ENCODE data around the gene APOBEC4. TPM values are rescaled to one million over a fixed set of nuclear protein-coding genes. Genes with fewer than 3 reads are reported as not detected.

APOBEC4 gene
- total and polyA plus RNA-seq, 2 of the 8 experiments (the other 6 are each of a cell fraction or from before 2014, with no cell fraction given): not detected

DNA sequence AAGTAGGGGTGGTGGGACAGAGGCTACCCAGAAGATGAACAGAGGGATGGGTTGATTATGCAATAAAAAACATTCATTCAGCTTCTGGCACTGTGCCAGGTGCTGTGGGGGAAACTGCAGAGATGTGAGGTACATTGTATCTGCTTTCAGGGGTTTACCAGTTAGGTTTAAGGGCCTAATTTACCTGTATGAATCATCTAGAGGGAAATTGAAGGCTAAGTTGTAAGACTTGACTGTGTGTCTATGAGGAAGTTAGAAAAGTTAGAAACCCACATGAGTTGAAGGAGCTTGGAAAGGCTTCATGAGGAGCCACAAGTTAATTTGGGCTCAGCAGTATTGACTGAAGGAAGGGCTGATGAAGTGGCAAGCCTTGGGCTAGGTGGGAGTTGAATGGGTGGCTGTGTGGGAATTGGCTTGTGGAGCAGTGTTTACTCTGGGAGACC lies 36.7 kb upstream of the APOBEC4 start (continued):
- no peak for TF ChIP-seq RBBP5 (IDR thresholded peaks at IDR 0.05; ENCODE audit: borderline replicate concordance, low read depth, low read length)
